ENCODE data around the gene ITGB8.
"Not testable (repeated sequence)": the region's sequence is repeated elsewhere in the genome, so short reads cannot be mapped to it uniquely, and the experiment has no call there.

Gene ITGB8

GRCh38 chr7:20330239-20330927 is at the start of gene ITGB8:
ITGB8 (plus strand) TSS chr7:20330900; CDS start chr7:20331807, 907 bp downstream.
- in situ Hi-C loops (cut with MboI; ENCODE audit: low sequenced_read_pairs) = loop anchor here (25.0 kb wide), 1 partner anchor 568 kb away; the partner anchor contains the start of gene TMEM196

- in situ Hi-C loops (cut with MboI; ENCODE audit: low sequenced_read_pairs) = no loop called here
Observed at GRCh38 chr7:20282959-20283358, 47.7 kb upstream of the ITGB8 start.

- in situ Hi-C loops (cut with MboI; ENCODE audit: low sequenced_read_pairs) = no loop called here
Observed at GRCh38 chr7:20283385-20283784, 47.3 kb upstream of the ITGB8 start.

GRCh38 chr7:20284003-20284770 is 46.5 kb upstream of the ITGB8 start:
- in situ Hi-C loops (cut with MboI; ENCODE audit: low sequenced_read_pairs) = no loop called here

- in situ Hi-C loops (cut with MboI; ENCODE audit: low sequenced_read_pairs) = no loop called here
Observed at GRCh38 chr7:20284771-20285143, 45.9 kb upstream of the ITGB8 start.

GRCh38 chr7:20287317-20287716 is 43.4 kb upstream of the ITGB8 start:
- in situ Hi-C loops (cut with MboI; ENCODE audit: low sequenced_read_pairs) = no loop called here

GRCh38 chr7:20288036-20288435 is 42.7 kb upstream of the ITGB8 start:
- in situ Hi-C loops (cut with MboI; ENCODE audit: low sequenced_read_pairs) = no loop called here

- in situ Hi-C loops (cut with MboI; ENCODE audit: low sequenced_read_pairs) = no loop called here
Observed at GRCh38 chr7:20290505-20291111, 40.1 kb upstream of the ITGB8 start.

GRCh38 chr7:20293336-20293735 is 37.4 kb upstream of the ITGB8 start:
- in situ Hi-C loops (cut with MboI; ENCODE audit: low sequenced_read_pairs) = no loop called here

GRCh38 chr7:20296444-20296843 is 34.3 kb upstream of the ITGB8 start:
- in situ Hi-C loops (cut with MboI; ENCODE audit: low sequenced_read_pairs) = no loop called here

- in situ Hi-C loops (cut with MboI; ENCODE audit: low sequenced_read_pairs) = no loop called here
Observed at GRCh38 chr7:20296901-20297300, 33.8 kb upstream of the ITGB8 start.

GRCh38 chr7:20298486-20298901 is 32.2 kb upstream of the ITGB8 start:
- in situ Hi-C loops (cut with MboI; ENCODE audit: low sequenced_read_pairs) = no loop called here

GRCh38 chr7:20299145-20299544 is 31.6 kb upstream of the ITGB8 start:
- in situ Hi-C loops (cut with MboI; ENCODE audit: low sequenced_read_pairs) = no loop called here

- in situ Hi-C loops (cut with MboI; ENCODE audit: low sequenced_read_pairs) = no loop called here
Observed at GRCh38 chr7:20299647-20300312, 30.9 kb upstream of the ITGB8 start.

- in situ Hi-C loops (cut with MboI; ENCODE audit: low sequenced_read_pairs) = no loop called here
Observed at GRCh38 chr7:20301311-20301939, 29.3 kb upstream of the ITGB8 start.

GRCh38 chr7:20302300-20302699 is 28.4 kb upstream of the ITGB8 start:
- in situ Hi-C loops (cut with MboI; ENCODE audit: low sequenced_read_pairs) = not testable (repeated sequence)

GRCh38 chr7:20302891-20303290 is 27.8 kb upstream of the ITGB8 start:
- in situ Hi-C loops (cut with MboI; ENCODE audit: low sequenced_read_pairs) = no loop called here

- in situ Hi-C loops (cut with MboI; ENCODE audit: low sequenced_read_pairs) = no loop called here
Observed at GRCh38 chr7:20304366-20304765, 26.3 kb upstream of the ITGB8 start.

- in situ Hi-C loops (cut with MboI; ENCODE audit: low sequenced_read_pairs) = no loop called here
Observed at GRCh38 chr7:20305726-20306125, 25.0 kb upstream of the ITGB8 start.

- in situ Hi-C loops (cut with MboI; ENCODE audit: low sequenced_read_pairs) = no loop called here
Observed at GRCh38 chr7:20306180-20306946, 24.3 kb upstream of the ITGB8 start.
